ENCODE results near the gene PPIL1. TPM values are rescaled to one million over a fixed set of nuclear protein-coding genes. Genes with fewer than 3 reads are reported as not detected.

The PPIL1 gene
- total and polyA plus RNA-seq, 2 of the 13 experiments (the other 11 are each of a cell fraction or from before 2014, with no cell fraction given): 74.2 to 144 TPM

DNA sequence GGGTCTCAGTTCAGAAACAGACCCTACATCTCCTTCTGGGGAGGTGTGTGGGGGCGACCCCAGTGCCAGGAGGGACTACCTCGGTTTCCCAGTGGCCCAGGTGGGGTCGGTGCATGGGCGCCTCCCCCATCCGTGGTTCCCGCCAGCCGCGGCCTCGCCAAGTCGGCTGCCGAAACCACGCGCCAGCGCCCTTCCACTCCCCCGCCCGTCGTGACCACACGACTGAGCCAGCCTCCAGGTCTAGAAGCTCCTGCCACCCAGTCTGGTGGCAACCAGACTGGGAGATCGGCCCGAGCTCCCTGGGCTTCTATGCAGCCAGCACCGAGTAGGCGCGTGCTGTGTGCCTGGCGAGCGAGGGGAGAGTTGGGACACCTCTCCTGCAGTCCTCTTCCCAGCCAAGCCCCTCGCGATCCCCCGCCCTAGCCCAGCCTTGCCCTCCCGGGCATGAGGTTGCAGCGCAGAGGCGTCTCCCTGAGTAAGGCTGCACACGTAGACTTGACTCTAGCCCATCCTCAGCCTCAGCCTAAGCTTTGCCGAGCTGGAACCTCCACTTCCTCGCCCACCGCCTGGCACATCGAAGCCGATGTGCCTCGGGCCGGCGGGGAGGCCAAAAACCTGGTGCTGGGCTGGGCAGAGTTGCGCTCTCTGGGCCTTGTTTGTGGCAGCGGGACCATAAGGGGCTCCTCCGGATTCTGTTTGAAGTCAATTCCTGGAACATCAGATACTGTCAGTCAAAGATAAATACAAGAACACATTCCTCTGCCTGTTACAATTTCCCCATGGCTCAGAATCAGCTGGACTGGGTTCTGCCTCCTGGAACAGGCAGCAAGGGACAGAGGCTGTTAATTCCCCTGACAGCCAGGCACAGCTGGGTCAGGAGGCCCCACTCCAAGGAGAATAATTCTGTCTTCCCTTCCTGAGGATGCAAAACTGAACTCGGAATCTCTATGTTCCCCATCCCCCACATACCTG, 33.9 kb downstream of the PPIL1 start (continued):
- no peak for TF ChIP-seq AKNA (CRISPR knock-in tag; IDR thresholded peaks at IDR 0.05; ENCODE audit: borderline replicate concordance)
- TF ChIP-seq ZNF33B (CRISPR knock-in tag; IDR thresholded peaks at IDR 0.05): no peak
- TF ChIP-seq, protein P1, sequence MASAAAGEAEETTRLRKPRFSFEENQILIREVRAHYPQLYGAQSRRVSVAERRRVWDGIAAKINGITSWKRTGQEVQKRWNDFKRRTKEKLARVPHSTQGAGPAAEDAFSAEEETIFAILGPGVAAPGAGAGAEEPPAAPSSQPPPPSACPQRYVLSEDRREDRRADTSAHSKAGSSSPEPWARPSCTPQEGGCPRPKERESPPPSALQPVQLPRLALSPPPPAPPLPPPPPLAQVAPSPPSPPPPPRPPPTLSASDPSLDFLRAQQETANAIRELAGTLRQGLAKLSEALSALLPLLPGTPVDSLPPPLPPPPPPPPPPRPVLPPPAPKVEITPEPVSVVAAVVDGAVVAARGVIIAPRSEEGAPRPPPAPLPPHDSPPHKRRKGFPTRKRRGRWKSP (CRISPR knock-in tag; IDR thresholded peaks at IDR 0.05): no peak
- no peak; the same call in 1 of the 2 replicates for TF ChIP-seq HDAC1 (CRISPR knock-in tag; IDR thresholded peaks at IDR 0.05)
- no peak for TF ChIP-seq ASH2L (IDR thresholded peaks at IDR 0.05; ENCODE audit: insufficient read length, low read depth, low read length)
- TF ChIP-seq, protein P2, sequence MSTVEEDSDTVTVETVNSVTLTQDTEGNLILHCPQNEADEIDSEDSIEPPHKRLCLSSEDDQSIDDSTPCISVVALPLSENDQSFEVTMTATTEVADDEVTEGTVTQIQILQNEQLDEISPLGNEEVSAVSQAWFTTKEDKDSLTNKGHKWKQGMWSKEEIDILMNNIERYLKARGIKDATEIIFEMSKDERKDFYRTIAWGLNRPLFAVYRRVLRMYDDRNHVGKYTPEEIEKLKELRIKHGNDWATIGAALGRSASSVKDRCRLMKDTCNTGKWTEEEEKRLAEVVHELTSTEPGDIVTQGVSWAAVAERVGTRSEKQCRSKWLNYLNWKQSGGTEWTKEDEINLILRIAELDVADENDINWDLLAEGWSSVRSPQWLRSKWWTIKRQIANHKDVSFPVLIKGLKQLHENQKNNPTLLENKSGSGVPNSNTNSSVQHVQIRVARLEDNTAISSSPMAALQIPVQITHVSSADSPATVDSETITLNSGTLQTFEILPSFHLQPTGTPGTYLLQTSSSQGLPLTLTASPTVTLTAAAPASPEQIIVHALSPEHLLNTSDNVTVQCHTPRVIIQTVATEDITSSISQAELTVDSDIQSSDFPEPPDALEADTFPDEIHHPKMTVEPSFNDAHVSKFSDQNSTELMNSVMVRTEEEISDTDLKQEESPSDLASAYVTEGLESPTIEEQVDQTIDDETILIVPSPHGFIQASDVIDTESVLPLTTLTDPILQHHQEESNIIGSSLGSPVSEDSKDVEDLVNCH (CRISPR knock-in tag; IDR thresholded peaks at IDR 0.05): no peak
- TF ChIP-seq PTBP1 (IDR thresholded peaks at IDR 0.05; ENCODE audit: low read depth, low read length, poor library complexity, severe bottlenecking): no peak
- no peak for TF ChIP-seq SP5 (CRISPR knock-in tag; IDR thresholded peaks at IDR 0.05; ENCODE audit: borderline replicate concordance, low read depth)
- TF ChIP-seq ZNF816 (CRISPR knock-in tag; IDR thresholded peaks at IDR 0.05; ENCODE audit: borderline replicate concordance): no peak
- no peak for TF ChIP-seq HOXA7 (CRISPR knock-in tag; IDR thresholded peaks at IDR 0.05)
- TF ChIP-seq, protein P3, sequence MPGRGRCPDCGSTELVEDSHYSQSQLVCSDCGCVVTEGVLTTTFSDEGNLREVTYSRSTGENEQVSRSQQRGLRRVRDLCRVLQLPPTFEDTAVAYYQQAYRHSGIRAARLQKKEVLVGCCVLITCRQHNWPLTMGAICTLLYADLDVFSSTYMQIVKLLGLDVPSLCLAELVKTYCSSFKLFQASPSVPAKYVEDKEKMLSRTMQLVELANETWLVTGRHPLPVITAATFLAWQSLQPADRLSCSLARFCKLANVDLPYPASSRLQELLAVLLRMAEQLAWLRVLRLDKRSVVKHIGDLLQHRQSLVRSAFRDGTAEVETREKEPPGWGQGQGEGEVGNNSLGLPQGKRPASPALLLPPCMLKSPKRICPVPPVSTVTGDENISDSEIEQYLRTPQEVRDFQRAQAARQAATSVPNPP (CRISPR knock-in tag; IDR thresholded peaks at IDR 0.05): no peak
- TF ChIP-seq AGO1 (IDR thresholded peaks at IDR 0.05; ENCODE audit: low read depth, low read length, poor library complexity, severe bottlenecking): peak; percentile 25
- no peak for TF ChIP-seq DDIT3 (CRISPR knock-in tag; IDR thresholded peaks at IDR 0.05)
- TF ChIP-seq ZNF225 (CRISPR knock-in tag; IDR thresholded peaks at IDR 0.05): no peak
- TF ChIP-seq PHB2 (IDR thresholded peaks at IDR 0.05; ENCODE audit: partially characterized antibody): no peak
- no peak for TF ChIP-seq ZNF12 (CRISPR knock-in tag; IDR thresholded peaks at IDR 0.05)
- TF ChIP-seq TFAP4 (IDR thresholded peaks at IDR 0.05; ENCODE audit: borderline replicate concordance, low read depth): peak; percentile 87; the same call in 1 of the 2 replicates

Measured in HepG2 (cell line).